Stimulated activated CD4-positive, alpha-beta T cell treated with anti-CD3 and anti-CD28 coated beads, Interleukin-1b, Interleukin-23, amount 100 ng/mL, for 24 hours (primary cell): Measurements from ENCODE around the gene LSM4.
"Not testable (repeated sequence)": the region's sequence is repeated elsewhere in the genome, so short reads cannot be mapped to it uniquely, and the experiment has no call there.

Experiments used
- DNase-seq, 4 experiments: peaks; one replicate each; pipeline ENCODE4 v3.0.0-alpha.2; 2020; ENCODE audit warnings: low read depth in 4 of 4, low spot score in 1 of 4

The LSM4 gene

DNA sequence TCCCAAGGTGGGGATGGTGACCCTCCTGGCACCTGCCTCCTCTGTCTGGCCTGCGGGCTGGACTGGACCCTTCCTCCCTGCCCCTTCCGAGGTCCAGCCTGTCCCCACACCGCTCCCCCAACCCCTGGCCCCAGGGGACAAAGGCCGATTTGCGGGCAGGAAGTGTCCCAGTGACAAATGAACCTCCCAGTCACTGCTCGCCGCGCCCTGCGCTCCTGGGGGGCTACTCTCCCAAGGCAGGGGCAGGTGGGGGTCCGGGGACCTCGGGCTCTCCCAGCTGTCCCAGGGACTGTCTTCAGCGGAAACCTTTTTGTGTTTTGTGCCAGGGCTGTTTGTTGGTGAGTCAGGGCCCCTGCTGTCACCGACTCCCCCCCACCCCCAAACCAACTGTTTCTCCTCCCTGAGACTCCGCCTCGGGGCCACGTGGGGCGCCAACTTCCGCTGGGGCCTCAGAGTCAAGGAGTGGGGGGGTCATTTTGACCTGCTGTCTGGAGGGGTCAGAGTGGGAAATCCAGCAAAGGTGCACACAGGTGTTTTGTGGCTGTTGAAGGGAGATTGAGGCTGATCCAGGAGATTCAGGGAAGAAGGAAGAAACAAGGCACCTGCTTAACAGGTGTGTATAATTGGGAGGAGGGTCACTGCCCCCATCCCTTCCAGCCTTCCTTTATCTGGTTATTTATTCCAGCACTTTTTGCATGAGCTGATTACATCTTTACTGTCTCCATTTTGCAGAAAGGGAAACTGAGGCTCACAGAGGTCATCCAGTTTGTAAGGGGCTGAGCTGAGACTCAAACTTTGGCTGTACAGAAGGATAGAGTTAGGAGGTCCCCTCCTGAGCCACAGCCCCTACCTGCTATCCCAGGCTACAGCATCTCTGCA, 18.4 kb upstream of the LSM4 start:
- DNase-seq, result peak in 3 of 4 experiments; percentile 32 to 61 (median 54)

DNA sequence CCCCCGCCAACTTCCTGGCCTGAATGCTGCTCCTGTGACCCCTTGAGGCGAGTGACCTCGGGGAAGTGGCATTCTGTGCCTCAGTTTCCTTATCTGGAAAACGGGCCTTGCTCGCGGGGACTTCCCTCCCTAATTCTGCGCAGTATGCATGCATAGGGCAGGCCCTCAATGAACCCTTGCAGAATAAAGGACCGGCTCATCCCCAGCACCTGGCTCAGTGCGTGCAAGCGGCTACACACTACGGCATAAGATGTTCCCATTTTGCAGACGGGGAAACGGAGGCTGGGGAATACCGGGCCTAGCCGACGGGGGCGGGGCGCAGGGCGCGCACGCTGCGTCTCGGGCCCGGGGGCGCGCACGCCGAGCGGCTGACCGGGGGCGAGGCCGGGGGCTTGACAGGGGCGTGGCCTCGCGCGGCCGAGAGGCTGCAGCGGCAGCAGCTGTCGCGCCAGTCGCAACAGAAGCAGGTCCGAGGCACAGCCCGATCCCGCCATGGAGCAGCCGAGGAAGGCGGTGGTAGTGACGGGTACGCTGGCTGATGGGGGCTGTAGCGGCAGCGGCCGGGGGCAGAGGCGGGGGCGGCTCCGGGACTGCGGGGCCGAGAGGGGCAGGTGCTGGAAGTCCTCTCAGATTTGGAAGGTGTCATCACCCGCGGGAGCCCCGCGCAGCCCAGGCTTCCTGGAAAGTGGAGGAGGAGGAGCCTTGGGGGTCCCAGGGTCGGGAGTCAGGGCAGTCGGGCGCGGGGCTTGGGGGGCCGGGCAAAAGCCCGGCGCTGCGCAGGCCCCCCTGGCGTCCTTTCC, 17.5 kb upstream of the LSM4 start, which contains the start of gene PGPEP1:
Gene PGPEP1 (plus strand): TSS at position 409 of the 800 bp plus-strand sequence. CDS start 84 bp downstream, at position 493.
- peak in 3 of 4 experiments; percentile 41 to 60 (median 52) for DNase-seq

DNA sequence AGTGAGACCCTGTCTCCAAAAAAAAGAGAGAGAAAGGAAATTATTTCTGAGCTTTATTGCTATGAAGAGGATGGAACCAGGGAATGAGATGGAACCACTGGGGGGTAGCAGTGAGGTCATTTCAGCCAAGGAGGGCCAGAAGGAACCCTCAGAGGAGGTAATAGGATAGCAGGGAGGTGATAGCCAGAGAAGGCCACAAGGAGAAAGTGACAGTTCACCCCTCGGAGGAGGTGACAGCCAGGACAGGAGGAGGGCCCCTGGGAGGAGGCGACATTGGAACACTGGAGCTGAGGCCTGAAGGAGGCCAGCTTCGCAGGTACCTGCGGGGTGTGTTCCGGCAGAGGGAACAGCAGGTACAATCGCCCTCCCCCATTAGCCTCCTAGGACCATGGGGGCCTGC, 16.8 kb upstream of the LSM4 start:
- DNase-seq, result no peak

DNA sequence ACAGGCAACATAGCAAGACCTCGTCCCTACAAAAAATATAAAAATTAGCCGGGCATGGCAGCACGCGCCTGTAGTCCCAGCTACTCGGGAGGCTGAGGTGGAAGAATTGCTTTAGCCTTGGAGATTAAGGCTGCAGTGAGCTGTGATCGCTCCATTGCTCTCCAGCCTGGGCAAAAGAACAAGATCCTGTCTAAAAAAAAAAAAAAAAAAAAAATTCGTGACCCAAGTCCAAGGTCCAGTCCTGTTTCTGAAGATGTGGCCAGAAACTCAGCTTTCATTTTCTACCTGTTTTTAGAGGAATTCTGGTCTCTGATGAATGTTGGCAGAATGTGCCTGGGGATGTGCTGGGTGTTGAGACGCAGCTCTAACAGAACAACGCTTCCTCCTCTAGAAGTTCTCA, 15.7 kb upstream of the LSM4 start:
- no peak for DNase-seq

DNA sequence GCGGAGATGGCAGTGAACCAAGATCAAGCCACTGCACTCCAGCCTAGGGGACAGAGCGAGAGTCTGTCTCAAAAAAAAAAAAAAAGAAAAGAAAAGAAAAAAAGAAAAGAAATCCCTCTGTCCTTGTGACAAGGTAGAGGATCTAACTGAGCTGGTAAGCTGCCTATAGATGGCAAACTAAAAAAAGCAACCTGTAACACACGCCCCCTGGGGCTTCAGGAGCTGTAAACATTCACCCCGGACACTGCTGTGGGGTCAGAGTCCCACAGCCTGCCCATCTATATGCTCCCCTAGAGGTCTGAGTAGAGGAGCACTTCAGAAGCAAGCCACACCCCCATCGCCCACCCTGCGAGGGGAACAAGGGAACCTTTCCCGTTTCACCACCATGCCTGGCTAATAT, 13.2 kb upstream of the LSM4 start:
- DNase-seq, result no peak

DNA sequence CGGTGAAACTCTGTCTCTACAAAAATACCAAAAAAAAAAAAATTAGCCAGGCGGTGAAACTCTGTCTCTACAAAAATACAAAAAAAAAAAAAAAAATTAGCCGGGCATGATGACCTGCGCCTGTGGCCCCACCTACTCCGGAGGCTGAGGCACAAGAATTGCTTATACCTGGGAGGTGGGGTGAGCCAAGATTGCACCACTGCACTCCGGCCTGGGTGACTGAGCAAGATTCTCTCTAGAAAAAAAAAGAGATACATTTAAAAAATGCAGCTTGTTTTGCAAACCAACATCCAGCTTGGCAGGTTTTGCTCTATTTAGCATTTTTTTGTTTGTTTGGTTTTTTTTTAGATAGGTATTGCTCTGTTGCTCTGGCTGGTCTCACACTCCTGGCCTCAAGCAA, 10.8 kb upstream of the LSM4 start:
- DNase-seq, result no peak

DNA sequence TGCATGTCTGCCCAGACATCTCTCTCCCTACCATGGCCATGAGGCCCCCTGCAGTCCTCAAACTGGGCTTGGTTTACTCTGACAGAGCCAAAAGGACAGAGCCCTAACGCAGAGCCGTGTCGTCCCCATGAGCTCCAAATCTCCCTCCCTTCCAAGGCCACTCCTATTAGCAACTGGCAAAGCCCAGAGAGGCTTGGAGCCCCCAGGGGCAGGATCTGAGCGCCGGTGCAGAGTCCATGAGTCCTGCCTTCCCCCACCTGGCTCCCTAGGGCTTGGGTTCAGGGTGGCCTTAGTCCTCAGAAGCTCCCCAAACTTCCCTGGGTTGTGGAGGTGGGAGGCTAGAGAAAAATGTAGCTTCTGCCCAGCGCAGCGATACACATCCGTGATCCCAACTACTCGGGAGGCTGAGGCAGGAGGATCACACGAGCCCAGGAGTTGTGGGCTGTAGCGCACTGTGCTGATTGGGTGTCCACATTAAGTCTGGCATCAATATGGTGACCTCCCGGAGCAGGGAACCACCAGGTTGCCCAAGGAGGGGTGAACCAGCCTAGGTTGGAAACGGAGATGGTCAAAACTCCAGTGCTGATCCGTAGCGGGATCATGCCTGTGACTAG, 10.1 kb upstream of the LSM4 start:
- no peak for DNase-seq

DNA sequence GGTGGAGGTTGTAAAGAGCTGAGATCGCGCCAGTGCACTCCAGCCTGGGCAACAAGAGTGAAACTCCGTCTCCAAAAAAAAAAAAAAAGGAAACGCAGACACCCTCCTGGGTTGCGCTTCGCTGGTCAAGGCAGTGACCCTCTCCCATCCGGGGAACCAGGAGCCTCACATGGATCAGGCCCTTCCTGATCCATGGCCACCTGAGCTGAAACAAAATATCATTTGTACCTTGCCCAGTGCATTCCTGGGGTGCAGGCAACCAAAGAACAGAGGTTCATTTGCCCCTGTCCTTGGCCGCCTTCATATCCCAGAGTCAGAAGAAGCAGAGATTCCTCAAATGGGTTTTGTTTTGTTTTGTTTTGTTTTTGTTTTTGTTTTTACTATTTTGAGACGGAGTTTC, 8.0 kb upstream of the LSM4 start:
- no peak for DNase-seq

DNA sequence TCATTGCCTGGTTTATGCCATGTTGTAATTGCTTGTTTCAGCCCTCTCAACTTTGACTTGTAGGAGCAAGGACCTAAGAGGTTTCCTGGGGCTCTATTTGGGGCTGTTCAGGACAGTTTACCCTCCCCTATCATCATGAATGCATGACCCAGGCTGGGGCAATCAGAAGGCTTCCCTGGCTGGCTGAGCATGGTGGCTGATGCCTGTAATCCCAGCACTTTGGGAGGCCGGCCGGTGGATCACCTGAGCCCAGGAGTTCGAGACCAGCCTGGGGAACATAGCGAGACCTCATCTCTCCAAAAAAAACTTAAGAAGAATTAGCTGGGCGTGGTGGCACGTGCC, 6.1 kb upstream of the LSM4 start:
- DNase-seq, result no peak

DNA sequence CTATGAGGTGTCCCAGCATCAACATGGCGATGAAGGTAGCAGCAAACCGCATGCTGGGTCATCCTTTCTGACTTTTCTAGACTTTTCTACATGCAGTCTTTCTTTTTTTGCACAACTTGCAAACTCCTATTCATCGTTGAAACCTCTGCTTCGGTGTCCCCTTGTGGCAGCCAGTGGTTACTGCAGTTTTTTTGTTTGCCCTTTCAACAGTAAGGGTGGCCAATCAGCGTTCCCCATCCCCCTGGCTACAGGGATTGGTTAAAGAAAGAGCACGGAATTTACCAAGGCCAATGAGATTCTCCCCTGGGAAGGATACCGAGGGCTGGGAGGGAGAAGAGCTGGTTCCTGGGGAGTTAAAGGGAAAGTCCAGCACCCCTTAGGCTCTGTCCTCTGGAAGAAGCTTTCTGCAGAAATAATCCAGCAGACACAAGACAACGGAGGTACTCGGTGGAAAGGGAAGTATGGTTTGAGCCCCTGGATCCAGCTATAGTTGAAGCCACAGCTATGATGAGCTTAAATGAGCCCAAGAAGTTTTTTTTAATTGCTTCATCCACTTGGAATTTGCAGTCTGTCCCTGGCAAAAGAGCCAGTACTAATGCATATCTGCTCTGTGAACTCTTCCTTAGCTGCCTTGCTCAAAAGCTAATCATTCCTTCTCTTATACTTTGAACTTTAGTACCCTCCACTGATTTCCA, 5.6 kb upstream of the LSM4 start:
- DNase-seq, result peak; percentile 52 to 83 (median 62)

DNA sequence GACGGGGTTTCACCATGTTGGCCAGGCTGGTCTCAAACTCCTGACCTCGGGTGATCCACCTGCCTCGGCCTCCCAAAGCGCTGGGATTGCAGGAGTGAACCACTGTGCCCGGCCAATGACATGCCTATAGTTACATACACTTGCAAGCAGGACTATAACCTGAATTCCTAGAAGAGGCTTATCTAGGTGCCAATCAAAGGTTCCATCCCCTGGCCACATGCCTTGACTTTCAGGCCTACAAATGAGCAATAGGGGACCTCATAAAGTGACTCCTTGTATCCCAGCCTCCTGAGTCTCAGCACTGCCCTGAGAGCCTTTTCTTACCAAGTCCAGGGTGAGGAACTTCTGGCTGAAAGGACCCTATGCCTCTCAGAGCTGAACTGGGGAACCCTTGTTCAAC, 3.9 kb upstream of the LSM4 start:
- DNase-seq, result no peak

DNA sequence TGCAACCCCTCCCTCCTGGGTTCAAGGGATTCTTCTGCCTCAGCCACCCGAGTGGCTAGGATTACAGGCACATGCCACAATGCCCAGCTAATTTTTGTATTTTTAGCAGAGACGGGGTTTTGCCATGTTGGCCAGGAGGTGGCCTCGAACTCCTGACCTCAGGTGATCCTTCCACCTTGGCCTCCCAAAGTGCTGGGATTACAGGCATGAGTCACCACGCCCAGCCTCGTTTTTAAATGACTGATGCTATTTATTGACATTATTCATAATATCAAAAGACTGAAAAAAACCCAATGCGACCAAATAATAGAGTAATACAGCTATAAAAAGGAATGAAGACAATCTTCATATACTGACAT, 1.5 kb upstream of the LSM4 start:
- not testable (repeated sequence) for DNase-seq

DNA sequence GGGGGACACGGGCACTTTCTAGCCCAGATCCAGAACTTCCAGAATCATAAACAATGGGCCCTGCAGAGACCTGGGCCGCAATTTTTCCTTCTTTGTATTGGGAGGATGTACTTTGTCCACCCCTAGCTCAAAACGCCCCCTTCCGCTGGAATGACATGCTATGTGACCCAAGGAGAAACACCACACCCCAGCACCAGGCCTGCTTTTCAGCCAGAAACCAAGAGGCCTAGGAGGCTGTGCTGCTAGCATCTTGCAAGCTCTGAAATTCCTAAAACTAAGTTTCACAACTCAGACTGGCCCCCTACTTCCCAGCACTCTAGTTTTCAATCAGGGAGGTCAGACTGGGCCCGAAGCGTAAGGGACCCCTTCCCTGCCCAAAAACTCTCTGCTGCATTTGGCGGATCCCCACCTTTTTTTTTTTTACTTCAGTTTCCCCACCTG, 538 bp downstream of the LSM4 start:
- DNase-seq, result no peak

DNA sequence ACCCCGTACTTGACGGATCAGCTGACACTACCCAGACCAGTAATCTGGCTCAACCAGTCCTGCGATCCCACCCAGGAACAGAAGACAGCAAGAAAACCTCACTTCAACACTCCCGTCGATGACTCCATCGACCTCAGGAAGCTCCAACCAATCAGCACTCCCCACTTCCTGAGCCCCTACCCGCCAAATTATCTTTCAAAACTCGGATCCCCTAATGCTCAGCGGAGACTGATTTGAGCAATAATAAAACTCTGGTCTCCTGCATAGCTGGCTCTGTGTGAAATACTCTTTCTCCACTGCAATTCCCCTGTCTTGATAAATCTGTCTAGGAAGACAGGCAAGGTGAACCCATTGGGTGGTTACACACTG, 1.2 kb downstream of the LSM4 start:
- no peak for DNase-seq

DNA sequence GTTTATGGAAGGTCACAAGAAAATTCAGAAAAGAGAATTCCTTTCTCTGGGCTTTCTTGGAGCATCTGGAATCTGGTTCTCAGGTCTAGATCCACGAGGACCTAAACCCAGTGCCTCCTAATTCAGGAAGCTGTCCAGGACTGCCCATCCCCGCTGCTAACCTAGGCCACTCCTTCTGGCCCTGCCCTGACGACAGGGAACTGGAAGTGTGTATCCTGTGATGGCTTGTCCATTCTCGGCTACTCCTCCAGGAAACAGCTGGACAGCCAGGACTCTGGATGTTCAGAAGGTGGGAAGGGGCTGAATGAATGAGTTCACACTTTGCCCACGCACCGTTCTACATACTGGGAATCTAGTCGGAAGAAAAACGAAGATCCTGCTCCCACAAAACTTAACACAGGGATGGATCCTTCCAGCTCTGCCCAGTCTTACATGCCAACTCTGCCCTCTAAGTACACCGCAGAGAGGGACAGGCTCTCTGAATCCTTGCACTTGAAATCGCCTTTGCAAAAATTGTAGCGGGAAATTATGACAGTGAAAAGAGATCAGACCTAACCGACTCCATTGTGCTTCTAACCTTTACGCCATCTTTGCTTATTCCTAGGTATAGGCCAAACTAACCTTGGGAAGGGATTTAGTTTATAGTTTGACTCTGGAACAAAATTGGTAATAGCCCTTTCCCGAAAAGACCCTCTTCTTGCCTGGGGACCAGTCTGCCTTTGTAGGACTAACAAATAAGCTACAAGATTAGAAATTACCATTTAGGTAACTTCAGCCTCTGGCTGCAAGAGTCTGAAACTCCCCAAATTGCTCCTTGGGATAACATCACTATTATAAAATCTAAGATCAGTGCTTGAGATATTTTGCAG, 1.8 kb downstream of the LSM4 start:
- DNase-seq, result no peak

DNA sequence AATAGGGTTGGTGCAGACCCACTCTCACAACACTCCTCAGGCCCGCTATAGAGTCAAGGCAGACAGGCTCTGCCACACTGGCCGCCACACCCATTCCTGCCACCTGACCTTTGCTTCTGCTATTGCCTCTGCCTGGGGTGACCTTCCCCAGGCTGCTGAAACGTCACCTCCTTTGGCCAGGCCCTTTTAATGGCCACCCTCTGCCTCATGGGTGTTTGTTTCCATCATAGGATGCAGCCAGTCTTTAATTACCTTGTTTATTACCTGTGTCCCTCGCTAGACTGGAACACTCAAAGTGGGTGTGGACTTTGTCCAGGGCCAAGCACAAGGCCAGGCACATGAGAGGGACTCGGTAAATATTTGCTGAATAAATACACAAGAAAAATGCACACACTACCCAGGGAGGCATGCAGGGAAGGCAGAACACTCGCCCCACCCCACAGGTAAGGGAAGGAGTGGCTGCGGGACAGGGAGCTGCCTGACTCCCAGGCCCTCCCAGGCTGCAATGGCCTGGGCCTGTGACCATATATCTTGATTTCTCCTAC, 3.2 kb downstream of the LSM4 start:
- no peak for DNase-seq

DNA sequence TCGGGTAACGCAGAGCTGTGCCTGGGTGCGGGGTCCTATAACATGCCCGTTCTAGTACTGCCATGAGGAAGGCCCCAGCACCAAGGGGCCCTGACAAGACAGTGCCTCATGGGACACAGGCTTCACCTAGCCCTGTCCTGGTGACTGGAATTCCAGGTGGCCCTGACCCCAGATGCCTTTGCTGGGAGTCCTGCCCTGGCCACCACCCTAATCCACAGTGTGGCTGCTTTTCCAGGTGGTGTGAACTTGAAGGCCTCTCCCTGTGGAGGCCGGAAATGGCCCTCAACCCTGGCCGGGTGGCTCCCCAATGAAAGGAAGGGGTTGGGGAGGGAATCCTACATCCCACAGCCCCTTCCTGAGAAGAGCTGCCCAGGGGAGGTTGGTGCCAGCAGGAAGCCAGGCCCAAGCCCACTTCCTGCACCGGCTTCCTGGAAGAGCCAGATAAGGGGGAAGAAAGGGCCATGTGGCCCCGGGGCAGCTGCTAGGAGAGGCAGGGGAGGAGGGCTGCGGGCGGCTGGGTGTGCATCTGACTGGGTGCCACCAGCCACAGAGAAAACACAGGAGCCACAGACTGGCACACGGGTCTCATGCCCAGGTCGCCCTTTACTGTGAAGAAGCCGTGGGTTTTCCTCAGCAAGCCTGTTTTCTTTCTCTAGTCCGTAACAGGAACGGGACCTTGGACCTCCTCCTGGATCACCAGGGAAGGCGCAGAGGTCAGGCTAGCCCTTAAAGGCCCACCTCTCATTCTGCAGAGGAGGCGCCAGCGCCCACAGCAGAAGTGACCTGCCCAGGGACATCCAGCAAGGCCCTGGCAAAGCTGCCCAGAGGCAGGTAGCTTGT, 4.7 kb downstream of the LSM4 start:
- no peak for DNase-seq

DNA sequence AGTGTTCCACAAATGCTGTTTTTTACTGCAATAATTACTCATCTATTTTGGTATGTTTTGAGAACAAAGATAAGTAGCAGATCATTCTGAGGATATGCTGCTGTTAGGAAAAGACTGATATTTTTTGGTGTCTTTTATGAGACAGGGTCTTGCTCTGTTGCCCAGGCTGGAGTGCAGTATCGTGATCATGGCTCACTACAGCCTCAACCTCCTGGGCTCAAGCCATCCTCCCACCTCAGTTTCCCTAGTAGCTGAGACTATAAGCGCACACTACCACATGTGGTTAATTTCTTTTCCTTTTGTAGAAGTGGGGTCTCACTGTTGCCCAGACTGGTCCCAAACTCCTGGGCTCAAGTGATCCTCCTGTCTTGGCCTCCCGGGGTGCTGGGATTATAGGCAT, 9.5 kb downstream of the LSM4 start:
- no peak for DNase-seq

DNA sequence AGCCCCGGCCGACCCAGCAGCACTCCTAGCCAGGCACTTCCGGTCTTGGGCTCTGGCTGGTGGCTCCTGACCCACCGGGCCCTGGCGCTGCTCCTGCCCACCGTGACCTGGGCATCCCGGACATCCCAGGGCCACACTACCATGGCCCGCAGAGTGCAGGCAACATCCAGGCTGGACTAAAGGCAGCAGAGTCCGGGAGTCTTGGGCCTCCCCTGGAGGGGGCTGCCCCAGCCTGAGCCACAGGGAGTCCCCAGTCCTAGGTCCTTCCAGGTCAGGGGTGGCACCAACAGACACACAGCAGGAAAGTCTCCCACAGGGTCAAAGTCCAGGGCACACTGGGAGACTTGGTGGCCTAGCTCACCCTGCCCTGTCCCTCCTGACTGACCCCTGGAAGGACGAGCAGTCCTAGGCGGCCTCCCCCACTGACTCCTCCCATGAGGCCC, 10.8 kb downstream of the LSM4 start:
- DNase-seq, result no peak
